ENCODE measurements around the gene CXCL11.

DNA sequence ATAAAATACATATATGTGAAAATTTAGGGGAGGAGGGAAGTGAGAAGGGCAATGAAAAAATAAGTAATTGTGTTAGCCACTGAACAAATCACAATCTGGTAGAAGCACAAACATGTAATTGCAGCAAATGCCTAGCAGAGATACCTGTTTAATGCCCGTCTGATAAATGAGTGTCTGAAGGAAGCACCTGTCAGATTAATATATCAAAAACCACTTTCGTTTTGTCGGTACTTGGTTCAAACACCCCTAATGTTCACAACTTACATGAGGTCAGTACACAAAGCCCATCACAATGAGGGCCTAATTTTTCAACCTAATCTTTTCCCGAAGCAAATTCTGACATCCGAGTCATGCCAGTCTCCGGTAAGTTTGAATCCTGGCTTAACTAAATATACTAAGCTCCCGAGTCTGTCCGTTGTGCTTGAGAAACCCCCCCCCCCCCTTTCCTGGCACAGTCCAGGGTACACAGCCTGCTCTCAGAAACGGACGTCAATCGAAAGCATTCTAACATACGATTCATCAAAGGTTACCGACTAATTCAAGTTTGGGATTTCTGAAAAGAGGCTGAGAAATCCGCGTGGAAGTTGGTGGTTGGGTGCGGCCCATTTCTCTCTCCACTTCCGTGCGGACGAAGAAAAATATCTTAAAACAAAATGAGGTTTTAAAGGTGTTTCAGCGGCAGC, 45.9 kb downstream of the CXCL11 start:
- TF ChIP-seq POLR2A (IDR thresholded peaks at IDR 0.05; ENCODE audit: low read length) (no peak), GATA1 (IDR thresholded peaks at IDR 0.05; ENCODE audit: low read depth, low read length) (no peak)
